Measurements from ENCODE around the gene DICER1. TPM values are rescaled to one million over a fixed set of nuclear protein-coding genes. Genes with fewer than 3 reads are reported as not detected.

The DICER1 gene
- total RNA-seq, 4 donors from 2014 or later, result 64.3 to 125 (median 78.0) TPM

DNA sequence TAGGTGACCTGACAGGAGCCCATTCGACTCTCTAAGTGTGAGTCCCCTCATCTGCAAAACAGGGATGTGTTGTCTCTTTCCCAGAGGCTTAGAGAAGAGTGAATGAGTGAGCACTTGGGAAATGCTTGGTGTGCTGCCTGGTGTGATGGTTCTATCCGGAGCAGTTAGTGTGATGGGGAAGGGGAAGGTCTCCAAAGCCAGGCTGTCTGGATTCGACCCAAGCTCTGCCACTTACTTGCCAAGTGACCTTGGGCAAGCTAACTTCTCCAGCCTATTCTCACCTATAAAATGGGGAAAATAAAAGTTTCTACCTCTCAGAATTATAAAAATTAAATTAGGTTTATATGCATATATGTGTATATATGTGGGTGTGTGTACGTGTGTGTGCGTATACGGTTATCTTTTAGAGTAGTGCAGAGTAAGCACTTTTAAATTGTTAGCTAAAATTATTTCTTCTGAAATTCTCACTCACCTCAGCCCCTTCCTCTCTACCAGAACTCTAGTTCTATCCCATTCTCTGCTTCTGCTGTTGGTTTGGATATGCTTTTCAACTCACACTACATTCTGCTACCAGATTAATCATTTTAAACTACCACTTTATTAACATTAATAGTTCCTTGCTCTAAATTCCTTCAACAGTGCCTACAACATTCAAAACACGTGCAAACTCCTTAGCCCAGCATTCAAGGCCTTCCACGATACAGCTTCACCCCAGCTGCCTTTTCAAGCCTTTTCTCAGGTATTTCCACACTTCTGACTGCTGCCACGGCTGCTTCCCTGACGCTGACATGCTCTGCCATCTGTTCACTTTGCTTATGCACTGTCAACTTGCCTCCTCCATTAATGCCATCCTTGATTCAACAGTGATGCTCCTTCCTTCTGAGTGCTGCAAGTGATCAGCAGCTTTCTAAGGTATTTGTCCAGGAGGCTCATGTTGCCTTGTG is 55.3 kb downstream of the DICER1 start:
- TF ChIP-seq, protein P1, sequence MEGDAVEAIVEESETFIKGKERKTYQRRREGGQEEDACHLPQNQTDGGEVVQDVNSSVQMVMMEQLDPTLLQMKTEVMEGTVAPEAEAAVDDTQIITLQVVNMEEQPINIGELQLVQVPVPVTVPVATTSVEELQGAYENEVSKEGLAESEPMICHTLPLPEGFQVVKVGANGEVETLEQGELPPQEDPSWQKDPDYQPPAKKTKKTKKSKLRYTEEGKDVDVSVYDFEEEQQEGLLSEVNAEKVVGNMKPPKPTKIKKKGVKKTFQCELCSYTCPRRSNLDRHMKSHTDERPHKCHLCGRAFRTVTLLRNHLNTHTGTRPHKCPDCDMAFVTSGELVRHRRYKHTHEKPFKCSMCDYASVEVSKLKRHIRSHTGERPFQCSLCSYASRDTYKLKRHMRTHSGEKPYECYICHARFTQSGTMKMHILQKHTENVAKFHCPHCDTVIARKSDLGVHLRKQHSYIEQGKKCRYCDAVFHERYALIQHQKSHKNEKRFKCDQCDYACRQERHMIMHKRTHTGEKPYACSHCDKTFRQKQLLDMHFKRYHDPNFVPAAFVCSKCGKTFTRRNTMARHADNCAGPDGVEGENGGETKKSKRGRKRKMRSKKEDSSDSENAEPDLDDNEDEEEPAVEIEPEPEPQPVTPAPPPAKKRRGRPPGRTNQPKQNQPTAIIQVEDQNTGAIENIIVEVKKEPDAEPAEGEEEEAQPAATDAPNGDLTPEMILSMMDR (IDR thresholded peaks at IDR 0.05), result no peak
- TF ChIP-seq POLR2A (IDR thresholded peaks at IDR 0.05), result no peak
- H3K4me1 ChIP-seq, result peaks cover 0 to 4% (median 0%) of the 10 kb centered on the region in 4 donors
- H3K4me3 ChIP-seq, result no peak overlapping the region
- peaks cover 0 to 62% (median 0%) of the 10 kb centered on the region in 3 donors for H3K36me3 ChIP-seq
- H3K27ac ChIP-seq, result no peak overlapping the region
- H3K9me3 ChIP-seq, result no peaks in the 10 kb centered on the region
- H3K27me3 ChIP-seq, result no peaks in the 10 kb centered on the region
- DNase-seq, result no peak

DNA sequence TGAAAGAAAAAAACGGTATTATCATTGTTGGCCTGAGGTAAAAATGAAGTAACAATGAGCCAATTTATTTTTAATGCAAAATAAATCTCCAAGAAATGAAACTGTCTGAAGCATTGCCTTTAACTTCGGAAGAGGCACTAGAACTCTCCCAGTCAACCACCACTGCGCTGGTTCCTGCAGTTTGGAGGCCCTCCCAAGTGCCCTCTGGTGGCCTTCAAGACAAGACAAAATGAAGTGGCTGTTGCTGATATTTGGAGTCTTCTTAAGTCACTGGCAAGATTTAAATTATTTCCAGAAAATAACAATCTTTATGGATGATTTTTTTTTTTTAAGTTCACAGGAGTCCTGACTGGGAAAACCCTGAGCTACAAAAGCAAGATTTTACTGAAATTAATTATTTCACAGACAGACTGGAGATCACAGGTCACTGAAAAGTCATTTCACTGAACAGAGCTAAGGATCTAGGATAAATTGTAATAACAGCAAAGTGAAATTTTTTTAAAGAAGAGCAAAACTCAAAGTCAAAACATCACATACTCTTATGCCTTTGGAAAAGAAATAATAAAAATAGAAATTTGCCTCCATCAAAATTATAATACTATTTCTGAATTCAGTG is 58.2 kb downstream of the DICER1 start:
- Histone ChIP-seq H3K4me3 (no peak overlapping the region), H3K4me1 (peaks cover 0 to 4% (median 0%) of the 10 kb centered on the region in 4 donors), H3K9me3 (no peaks in the 10 kb centered on the region), H3K27ac (no peak overlapping the region), H3K27me3 (no peaks in the 10 kb centered on the region), H3K36me3 (peaks cover 0 to 57% (median 0%) of the 10 kb centered on the region in 3 donors)
- peak in 2 of 3 donors; percentile 21 to 65 for DNase-seq
- no peak for TF ChIP-seq POLR2A (IDR thresholded peaks at IDR 0.05)
- TF ChIP-seq, protein P1 (IDR thresholded peaks at IDR 0.05), result peak in 5 of 6 experiments; percentile 40 to 57 (median 51)

DNA sequence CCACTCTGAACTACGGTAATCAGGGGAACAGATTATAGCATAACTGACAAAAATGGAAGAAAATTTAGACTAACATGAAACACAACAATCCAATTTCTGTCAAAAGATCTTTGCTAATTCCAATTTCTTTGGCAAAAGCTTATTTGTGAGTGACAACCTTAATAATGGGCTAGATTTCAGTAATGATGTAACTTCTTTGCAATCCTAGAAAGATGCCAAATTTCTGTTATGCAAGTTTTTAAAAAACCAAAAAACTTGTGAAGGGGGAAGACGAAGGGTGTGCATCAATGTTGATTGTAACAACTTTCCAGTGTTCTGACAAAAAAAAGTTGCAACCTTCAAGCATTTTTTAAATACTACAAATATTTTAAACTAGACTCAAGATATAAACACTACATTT is 59.9 kb downstream of the DICER1 start:
- H3K4me1 ChIP-seq, result peaks cover 0 to 4% (median 0%) of the 10 kb centered on the region in 4 donors
- H3K27me3 ChIP-seq, result no peaks in the 10 kb centered on the region
- H3K36me3 ChIP-seq, result peaks cover 0 to 57% (median 0%) of the 10 kb centered on the region in 3 donors
- TF ChIP-seq, protein P1 (IDR thresholded peaks at IDR 0.05), result no peak
- TF ChIP-seq POLR2A (IDR thresholded peaks at IDR 0.05), result no peak
- no peak for DNase-seq
- no peak overlapping the region for H3K27ac ChIP-seq
- H3K9me3 ChIP-seq, result no peaks in the 10 kb centered on the region
- no peak overlapping the region for H3K4me3 ChIP-seq

DNA sequence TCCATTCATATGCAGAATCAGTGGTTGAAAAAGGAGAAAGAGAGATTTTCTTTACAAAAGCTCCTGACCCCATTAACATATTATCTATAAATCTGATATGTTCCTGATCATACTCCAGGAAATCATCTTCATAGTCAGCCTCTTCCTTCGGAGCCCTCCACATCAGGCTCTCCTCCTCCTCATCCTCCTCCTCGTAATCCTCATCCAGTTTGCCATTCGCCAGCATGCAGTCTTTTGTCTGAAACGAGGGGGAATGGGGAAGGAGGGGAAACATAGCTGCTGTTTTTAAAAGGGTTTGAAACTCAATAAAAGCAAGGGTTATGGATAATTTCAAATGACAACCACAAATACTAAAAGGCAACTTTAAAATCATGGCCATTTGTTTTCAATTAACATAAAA is 60.9 kb downstream of the DICER1 start:
- no peaks in the 10 kb centered on the region for H3K27me3 ChIP-seq
- H3K27ac ChIP-seq, result no peak overlapping the region
- H3K9me3 ChIP-seq, result no peaks in the 10 kb centered on the region
- H3K4me1 ChIP-seq, result peaks cover 0 to 4% (median 0%) of the 10 kb centered on the region in 4 donors
- peaks cover 0 to 57% (median 0%) of the 10 kb centered on the region in 3 donors for H3K36me3 ChIP-seq
- no peak for DNase-seq
- no peak overlapping the region for H3K4me3 ChIP-seq
- TF ChIP-seq, protein P1 (IDR thresholded peaks at IDR 0.05), result no peak
- no peak for TF ChIP-seq POLR2A (IDR thresholded peaks at IDR 0.05)

DNA sequence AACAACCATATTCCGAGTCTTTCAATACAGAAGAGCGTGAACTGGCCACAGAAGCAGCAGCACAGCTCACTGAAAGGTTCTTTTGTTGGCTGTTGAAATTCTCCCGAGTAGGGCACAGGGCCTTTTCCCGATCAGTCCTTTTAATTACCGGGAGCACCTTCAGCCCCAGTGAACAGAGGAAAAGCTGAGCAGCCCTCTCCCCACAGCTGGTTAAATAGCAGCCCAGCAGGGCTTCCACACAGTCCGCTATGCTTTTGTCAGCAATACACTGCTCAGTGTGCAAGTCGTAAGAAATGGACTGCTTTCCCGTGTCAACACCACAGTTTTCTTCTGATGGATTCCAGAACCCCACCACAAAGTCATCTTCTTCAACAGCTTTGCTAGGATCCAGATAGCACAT is 61.3 kb downstream of the DICER1 start:
- no peaks in the 10 kb centered on the region for H3K27me3 ChIP-seq
- no peak for TF ChIP-seq POLR2A (IDR thresholded peaks at IDR 0.05)
- TF ChIP-seq, protein P1 (IDR thresholded peaks at IDR 0.05), result no peak
- no peak for DNase-seq
- no peak overlapping the region for H3K27ac ChIP-seq
- H3K4me1 ChIP-seq, result peaks cover 0 to 4% (median 0%) of the 10 kb centered on the region in 4 donors
- no peak overlapping the region for H3K4me3 ChIP-seq
- H3K9me3 ChIP-seq, result no peaks in the 10 kb centered on the region
- peaks cover 0 to 57% (median 0%) of the 10 kb centered on the region in 3 donors for H3K36me3 ChIP-seq

All from Peyer's patch (tissue), 4 donors.